ENCODE results near the gene ATP1B3. TPM values are rescaled to one million over a fixed set of nuclear protein-coding genes. Genes with fewer than 3 reads are reported as not detected.
"Not testable (repeated sequence)": the region's sequence is repeated elsewhere in the genome, so short reads cannot be mapped to it uniquely, and the experiment has no call there.

ATP1B3 gene
- polyA plus RNA-seq, 1 donor (not counting 4 experiments of a cell fraction or from before 2014, with no cell fraction given) = 345 TPM

DNA sequence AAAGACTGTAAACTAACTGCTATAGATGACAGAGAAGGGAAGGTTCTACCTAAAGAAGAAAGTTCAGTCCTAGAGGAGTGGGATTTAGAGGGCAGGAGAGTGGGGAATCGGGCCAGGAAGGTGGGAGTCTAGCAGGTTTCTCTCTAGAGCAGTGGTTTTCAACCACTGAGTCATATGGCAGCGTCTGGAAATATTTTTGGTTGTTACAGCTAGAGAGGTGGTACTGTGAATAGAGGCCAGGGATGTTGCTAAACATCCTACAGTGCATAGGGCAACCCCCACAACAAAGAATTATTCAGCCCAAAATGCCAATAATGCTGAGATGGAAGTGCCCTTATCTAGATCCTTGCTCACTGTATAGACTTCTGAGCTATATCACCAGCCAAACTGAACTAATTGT lies 28.7 kb downstream of the ATP1B3 start:
- FAIRE-seq (no peak), DNase-seq (ENCODE audit: low read depth, low spot score) (no peak)
- Histone ChIP-seq H3K27me3 (ENCODE audit: control insufficient read depth, extremely low read depth, insufficient read depth, low read length) (no peaks in the 10 kb centered on the region), H3K9ac (ENCODE audit: control insufficient read depth, extremely low read depth, insufficient read depth, low read length) (no peak overlapping the region), H3K4me2 (ENCODE audit: control insufficient read depth, extremely low read depth, insufficient read depth, low read depth, low read length) (no peak overlapping the region), H3K27ac (ENCODE audit: control insufficient read depth, insufficient read depth, low read length) (no peak overlapping the region), H3K4me3 (ENCODE audit: control insufficient read depth in 2 of 3, extremely low read depth in 1 of 3, insufficient read depth in 2 of 3, low read depth in 1 of 3, low read length in 3 of 3) (no peak overlapping the region), H3K9me3 (ENCODE audit: control insufficient read depth, low read depth, low read length) (no peaks in the 10 kb centered on the region), H3K36me3 (ENCODE audit: control insufficient read depth in 2 of 2, extremely low read depth in 1 of 2, insufficient read depth in 2 of 2, low read length in 2 of 2) (peaks cover 16 to 20% of the 10 kb centered on the region in 2 experiments), H4K20me1 (ENCODE audit: control insufficient read depth, extremely low read depth, insufficient read depth, low read length) (no peaks in the 10 kb centered on the region), H3K9me1 (ENCODE audit: control insufficient read depth, extremely low read depth, insufficient read depth, low read length) (no peaks in the 10 kb centered on the region), H3K79me2 (ENCODE audit: control insufficient read depth, insufficient read depth, low read length) (peaks cover 29% of the 10 kb centered on the region), H2AFZ (ENCODE audit: control insufficient read depth, low read length) (no peak overlapping the region), H3K4me1 (ENCODE audit: control insufficient read depth, extremely low read depth, insufficient read depth, low read length) (peaks cover 14% of the 10 kb centered on the region)
- TF ChIP-seq, protein P1, sequence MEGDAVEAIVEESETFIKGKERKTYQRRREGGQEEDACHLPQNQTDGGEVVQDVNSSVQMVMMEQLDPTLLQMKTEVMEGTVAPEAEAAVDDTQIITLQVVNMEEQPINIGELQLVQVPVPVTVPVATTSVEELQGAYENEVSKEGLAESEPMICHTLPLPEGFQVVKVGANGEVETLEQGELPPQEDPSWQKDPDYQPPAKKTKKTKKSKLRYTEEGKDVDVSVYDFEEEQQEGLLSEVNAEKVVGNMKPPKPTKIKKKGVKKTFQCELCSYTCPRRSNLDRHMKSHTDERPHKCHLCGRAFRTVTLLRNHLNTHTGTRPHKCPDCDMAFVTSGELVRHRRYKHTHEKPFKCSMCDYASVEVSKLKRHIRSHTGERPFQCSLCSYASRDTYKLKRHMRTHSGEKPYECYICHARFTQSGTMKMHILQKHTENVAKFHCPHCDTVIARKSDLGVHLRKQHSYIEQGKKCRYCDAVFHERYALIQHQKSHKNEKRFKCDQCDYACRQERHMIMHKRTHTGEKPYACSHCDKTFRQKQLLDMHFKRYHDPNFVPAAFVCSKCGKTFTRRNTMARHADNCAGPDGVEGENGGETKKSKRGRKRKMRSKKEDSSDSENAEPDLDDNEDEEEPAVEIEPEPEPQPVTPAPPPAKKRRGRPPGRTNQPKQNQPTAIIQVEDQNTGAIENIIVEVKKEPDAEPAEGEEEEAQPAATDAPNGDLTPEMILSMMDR (optimal IDR thresholded peaks at IDR 0.05 in 1 of 3, IDR thresholded peaks at IDR 0.05 in 1 of 3, conservative IDR thresholded peaks at IDR 0.05 in 1 of 3; ENCODE audit: extremely low read depth in 1 of 3, insufficient read depth in 2 of 3, low read length in 3 of 3) = no peak
- no peak for TF ChIP-seq EZH2 (IDR thresholded peaks at IDR 0.05; ENCODE audit: low read length)
- dilution Hi-C loops (cut with MboI; ENCODE audit: extremely low pct_ligation_motif_present, low sequenced_read_pairs) = no loop called here

DNA sequence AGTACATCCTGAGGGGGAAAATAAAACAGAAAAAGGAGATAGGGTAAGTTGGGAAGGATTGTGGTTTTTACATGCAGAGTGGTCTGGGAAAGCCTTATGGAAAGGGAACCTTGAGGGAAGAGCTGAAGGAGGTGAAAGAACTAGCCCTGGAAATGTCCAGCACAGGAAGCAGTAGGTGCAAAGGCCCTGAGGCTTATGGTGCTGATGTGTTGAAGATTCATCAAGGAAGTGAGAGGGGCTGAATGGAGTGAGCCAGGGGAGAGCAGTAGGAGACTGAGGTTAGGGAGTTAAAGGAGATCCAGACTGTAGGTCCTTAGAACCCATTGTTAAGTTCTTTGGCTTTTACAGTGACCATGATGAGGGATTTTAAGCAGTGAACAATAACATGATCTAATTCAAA lies 33.0 kb downstream of the ATP1B3 start:
- no peaks in the 10 kb centered on the region for H3K9me3 ChIP-seq (ENCODE audit: control insufficient read depth, low read depth, low read length)
- FAIRE-seq (no peak), DNase-seq (ENCODE audit: low read depth, low spot score) (no peak)
- H3K36me3 ChIP-seq (ENCODE audit: control insufficient read depth in 2 of 2, extremely low read depth in 1 of 2, insufficient read depth in 2 of 2, low read length in 2 of 2) = peaks cover 21 to 44% of the 10 kb centered on the region in 2 experiments
- no peak overlapping the region for H2AFZ ChIP-seq (ENCODE audit: control insufficient read depth, low read length)
- no peaks in the 10 kb centered on the region for H3K9me1 ChIP-seq (ENCODE audit: control insufficient read depth, extremely low read depth, insufficient read depth, low read length)
- H3K27ac ChIP-seq (ENCODE audit: control insufficient read depth, insufficient read depth, low read length) = no peak overlapping the region
- dilution Hi-C loops (cut with MboI; ENCODE audit: extremely low pct_ligation_motif_present, low sequenced_read_pairs) = no loop called here
- H3K4me1 ChIP-seq (ENCODE audit: control insufficient read depth, extremely low read depth, insufficient read depth, low read length) = no peaks in the 10 kb centered on the region
- no peak overlapping the region for H3K9ac ChIP-seq (ENCODE audit: control insufficient read depth, extremely low read depth, insufficient read depth, low read length)
- TF ChIP-seq EZH2 (IDR thresholded peaks at IDR 0.05; ENCODE audit: low read length) = no peak
- TF ChIP-seq, protein P1 (optimal IDR thresholded peaks at IDR 0.05 in 1 of 3, IDR thresholded peaks at IDR 0.05 in 1 of 3, conservative IDR thresholded peaks at IDR 0.05 in 1 of 3; ENCODE audit: extremely low read depth in 1 of 3, insufficient read depth in 2 of 3, low read length in 3 of 3) = no peak
- peaks cover 2% of the 10 kb centered on the region for H3K79me2 ChIP-seq (ENCODE audit: control insufficient read depth, insufficient read depth, low read length)
- H3K4me2 ChIP-seq (ENCODE audit: control insufficient read depth, extremely low read depth, insufficient read depth, low read depth, low read length) = no peak overlapping the region
- no peak overlapping the region for H3K4me3 ChIP-seq (ENCODE audit: control insufficient read depth in 2 of 3, extremely low read depth in 1 of 3, insufficient read depth in 2 of 3, low read depth in 1 of 3, low read length in 3 of 3)
- H4K20me1 ChIP-seq (ENCODE audit: control insufficient read depth, extremely low read depth, insufficient read depth, low read length) = no peaks in the 10 kb centered on the region
- H3K27me3 ChIP-seq (ENCODE audit: control insufficient read depth, extremely low read depth, insufficient read depth, low read length) = no peaks in the 10 kb centered on the region

DNA sequence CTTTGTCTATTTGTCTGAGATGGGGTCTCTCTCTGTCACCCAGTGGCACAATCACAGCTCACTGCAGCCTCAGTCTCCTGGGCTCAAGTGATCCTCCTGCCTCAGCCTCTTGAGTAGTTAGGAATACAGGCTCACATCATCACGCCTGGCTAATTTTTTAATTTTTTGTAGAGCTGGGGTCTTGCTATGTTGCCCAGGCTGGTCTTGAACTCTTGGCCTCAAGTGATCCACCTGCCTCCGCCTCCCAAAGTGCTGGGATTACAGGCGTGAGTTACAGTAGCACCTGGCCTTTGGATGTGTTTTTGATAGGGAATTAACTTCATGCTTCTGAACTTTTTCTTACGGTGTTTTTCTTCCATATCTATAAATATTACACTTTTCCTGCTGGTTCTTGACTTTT lies 33.5 kb downstream of the ATP1B3 start:
- H4K20me1 ChIP-seq (ENCODE audit: control insufficient read depth, extremely low read depth, insufficient read depth, low read length); H3K9ac ChIP-seq (ENCODE audit: control insufficient read depth, extremely low read depth, insufficient read depth, low read length); H3K4me3 ChIP-seq (ENCODE audit: control insufficient read depth in 2 of 3, extremely low read depth in 1 of 3, insufficient read depth in 2 of 3, low read depth in 1 of 3, low read length in 3 of 3); dilution Hi-C loops (cut with MboI; ENCODE audit: extremely low pct_ligation_motif_present, low sequenced_read_pairs); DNase-seq (ENCODE audit: low read depth, low spot score); H3K27ac ChIP-seq (ENCODE audit: control insufficient read depth, insufficient read depth, low read length); H3K4me1 ChIP-seq (ENCODE audit: control insufficient read depth, extremely low read depth, insufficient read depth, low read length); H3K27me3 ChIP-seq (ENCODE audit: control insufficient read depth, extremely low read depth, insufficient read depth, low read length); H2AFZ ChIP-seq (ENCODE audit: control insufficient read depth, low read length); H3K9me3 ChIP-seq (ENCODE audit: control insufficient read depth, low read depth, low read length); H3K79me2 ChIP-seq (ENCODE audit: control insufficient read depth, insufficient read depth, low read length); H3K9me1 ChIP-seq (ENCODE audit: control insufficient read depth, extremely low read depth, insufficient read depth, low read length); FAIRE-seq; H3K4me2 ChIP-seq (ENCODE audit: control insufficient read depth, extremely low read depth, insufficient read depth, low read depth, low read length): not testable (repeated sequence)
- H3K36me3 ChIP-seq (ENCODE audit: control insufficient read depth in 2 of 2, extremely low read depth in 1 of 2, insufficient read depth in 2 of 2, low read length in 2 of 2) = peaks cover 23 to 45% of the 10 kb centered on the region in 2 experiments

Measured in keratinocyte (primary cell).